GM19023 (cell line): Measurements from ENCODE around the gene SLC25A18.
"Not testable (repeated sequence)": the region's sequence is repeated elsewhere in the genome, so short reads cannot be mapped to it uniquely, and the experiment has no call there.

Source experiments
- ATAC-seq: cut with Tn5 transposase; IDR thresholded peaks from one replicate; pipeline ENCODE4 v1.9.1; 2021; ENCODE audit warnings: mild to moderate bottlenecking, moderate library complexity; ENCODE audit not compliant: unreplicated experiment

SLC25A18 gene, protein sequence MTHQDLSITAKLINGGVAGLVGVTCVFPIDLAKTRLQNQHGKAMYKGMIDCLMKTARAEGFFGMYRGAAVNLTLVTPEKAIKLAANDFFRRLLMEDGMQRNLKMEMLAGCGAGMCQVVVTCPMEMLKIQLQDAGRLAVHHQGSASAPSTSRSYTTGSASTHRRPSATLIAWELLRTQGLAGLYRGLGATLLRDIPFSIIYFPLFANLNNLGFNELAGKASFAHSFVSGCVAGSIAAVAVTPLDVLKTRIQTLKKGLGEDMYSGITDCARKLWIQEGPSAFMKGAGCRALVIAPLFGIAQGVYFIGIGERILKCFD

DNA sequence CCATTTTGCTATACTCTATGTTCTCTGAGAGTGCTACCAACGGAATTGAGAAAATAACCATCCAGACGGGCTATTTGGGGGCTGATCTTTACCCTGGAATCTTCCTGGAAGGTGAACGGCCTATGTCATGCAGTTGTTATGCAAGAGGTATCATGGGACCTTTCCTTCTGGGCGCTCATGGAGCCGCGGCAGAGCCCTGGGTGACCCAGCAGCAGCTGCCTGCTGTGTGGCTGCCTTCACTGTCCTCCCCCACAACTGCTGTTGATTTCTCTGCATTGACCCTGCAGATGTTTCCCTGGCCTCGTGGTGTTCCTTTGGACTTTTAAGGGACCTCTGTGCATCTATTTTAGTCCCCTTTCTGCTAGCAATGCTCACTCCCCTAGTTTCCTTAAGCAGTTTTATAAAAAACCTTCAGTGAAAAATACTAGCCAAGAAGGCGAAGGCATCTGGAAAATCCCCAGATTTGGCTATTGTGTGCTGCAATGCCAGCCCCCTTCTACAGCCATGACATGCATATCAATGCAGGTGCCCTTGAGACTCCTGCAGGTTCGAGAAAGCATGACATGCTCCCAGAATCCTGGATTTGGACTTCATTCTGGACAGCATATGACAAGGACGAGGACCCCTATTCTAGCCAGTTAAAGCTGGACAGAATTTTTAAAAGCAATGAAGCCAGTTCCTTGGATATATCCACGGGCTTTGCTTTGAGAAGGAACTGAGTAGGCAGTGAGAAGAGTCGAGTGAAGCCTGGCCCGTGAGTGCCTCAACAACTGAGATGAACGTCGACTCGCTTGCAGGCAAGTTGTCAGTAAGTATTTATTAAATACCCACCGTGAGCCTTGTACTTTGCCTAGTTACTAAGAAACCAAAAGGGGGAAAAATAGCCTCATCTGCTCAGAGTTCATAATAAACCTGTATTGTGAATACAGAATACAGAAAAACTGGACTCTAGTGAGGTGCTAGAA, at the start of gene SLC25A18:
TSS of gene SLC25A18 (plus strand) at position 593 of the 965 bp plus-strand sequence. CDS start 16,447 bp downstream, outside the sequence.
- no peak for ATAC-seq

GRCh38 chr22:17513612-17514011, 49.7 kb upstream of the SLC25A18 start:
- no peak for ATAC-seq

DNA sequence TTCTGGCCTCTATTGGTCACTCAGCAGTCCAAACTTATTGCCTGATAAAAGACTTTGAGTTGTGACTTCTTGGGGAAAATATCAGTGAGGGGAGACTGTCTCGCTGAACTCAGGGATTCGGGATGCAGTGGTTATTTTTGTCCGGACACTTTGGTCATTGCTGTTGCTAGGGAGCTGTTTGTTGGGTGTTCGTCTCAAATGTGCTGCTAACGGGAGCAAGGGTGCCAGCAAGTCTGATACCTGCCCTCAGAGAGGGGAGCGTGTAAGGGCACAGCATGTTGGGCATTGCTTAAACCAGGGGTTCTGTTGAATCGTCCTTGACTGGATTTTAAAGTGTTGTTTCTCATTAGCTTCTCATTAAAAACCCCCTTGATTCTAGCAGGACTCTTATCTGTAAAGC, 49.2 kb upstream of the SLC25A18 start:
- ATAC-seq: no peak

- no peak for ATAC-seq
These were observed 44.9 kb upstream of the SLC25A18 start for GRCh38 chr22:17518406-17518805.

DNA sequence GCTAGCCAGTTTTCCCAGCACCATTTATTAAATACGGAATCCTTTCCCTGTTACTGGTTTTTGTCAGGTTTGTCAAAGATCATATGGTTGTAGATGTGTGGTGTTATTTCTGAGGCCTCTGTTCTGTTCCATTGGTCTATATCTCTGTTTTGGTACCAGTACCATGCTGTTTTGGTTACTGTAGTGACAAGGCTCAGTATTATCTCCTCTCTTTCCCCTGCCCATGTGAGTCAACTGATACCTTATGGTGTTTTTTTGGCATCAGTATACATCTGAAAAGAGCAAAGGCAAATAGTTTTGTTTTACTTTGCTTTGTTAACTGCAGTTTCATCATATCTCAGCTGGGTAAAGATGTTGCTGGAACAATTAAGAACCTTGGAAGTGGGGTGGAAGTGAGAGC, 41.3 kb upstream of the SLC25A18 start:
- ATAC-seq: not testable (repeated sequence)

GRCh38 chr22:17523925-17524324, 39.4 kb upstream of the SLC25A18 start:
- no peak for ATAC-seq

- ATAC-seq: no peak
These were observed 27.0 kb upstream of the SLC25A18 start for GRCh38 chr22:17536269-17536668.

GRCh38 chr22:17537155-17537554, 26.1 kb upstream of the SLC25A18 start:
- ATAC-seq: no peak

GRCh38 chr22:17540481-17540880, 22.8 kb upstream of the SLC25A18 start:
- no peak for ATAC-seq

DNA sequence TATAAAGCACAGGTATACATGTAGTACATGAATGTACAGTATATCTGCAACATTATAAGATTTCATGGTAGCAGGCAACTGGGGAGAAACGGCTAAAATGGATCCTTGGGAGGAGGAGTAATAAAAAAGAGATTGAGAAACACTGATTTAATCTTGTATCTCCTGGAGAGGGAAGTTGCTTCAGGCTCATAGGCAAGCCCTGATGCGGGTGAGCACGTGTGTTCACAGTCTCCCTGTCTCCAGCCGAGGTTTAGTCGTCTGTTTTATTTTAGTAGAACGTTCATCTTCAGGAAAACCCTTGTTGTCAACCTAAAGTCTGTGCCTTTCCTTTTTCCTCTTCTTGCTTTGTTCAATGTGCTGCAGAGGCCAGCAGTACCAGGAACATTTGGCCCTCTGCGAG, 21.8 kb upstream of the SLC25A18 start:
- ATAC-seq: no peak

GRCh38 chr22:17542452-17542851, 20.8 kb upstream of the SLC25A18 start:
- ATAC-seq: no peak

DNA sequence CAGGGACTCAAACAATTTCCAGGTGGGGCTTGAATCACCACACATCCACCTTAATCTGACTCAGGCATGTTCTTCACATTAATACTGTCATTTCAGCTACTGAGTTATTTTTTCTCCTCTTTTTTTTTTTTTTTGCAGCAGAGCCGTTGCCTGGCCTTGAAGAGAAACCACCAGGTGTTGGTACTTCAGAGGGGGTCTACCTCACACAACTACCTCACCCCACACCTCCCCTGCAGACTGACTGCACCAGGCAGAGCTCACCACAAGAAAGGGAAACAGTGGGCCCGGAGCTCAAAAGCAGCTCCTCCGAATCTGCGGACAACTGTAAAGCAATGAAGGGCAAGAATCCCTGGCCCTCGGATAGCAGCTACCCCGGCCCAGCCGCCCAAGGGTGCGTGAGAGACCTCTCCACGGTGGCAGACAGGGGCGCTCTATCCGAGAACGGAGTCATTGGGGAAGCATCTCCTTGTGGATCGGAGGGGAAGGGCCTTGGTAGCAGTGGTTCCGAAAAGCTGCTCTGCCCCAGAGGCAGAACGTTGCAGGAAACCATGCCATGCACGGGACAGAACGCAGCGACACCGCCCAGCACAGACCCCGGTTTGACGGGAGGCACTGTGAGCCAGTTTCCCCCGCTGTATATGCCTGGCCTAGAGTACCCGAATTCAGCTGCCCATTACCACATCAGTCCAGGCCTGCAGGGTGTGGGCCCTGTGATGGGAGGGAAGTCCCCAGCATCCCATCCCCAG, 15.1 kb upstream of the SLC25A18 start:
- no peak for ATAC-seq

DNA sequence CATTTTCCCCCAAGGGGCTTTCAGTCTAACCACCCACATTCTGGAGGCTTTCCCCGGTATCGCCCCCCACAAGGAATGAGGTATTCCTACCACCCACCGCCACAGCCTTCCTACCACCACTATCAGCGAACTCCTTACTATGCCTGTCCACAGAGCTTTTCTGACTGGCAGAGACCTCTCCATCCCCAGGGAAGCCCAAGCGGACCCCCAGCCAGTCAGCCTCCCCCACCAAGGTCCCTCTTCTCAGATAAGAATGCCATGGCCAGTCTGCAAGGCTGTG, 14.6 kb upstream of the SLC25A18 start:
- no peak for ATAC-seq

GRCh38 chr22:17549183-17549582, 14.1 kb upstream of the SLC25A18 start:
- ATAC-seq: no peak

- ATAC-seq: no peak
These were observed 13.6 kb upstream of the SLC25A18 start for GRCh38 chr22:17549655-17550054.

- no peak for ATAC-seq
These were observed 10.6 kb upstream of the SLC25A18 start for GRCh38 chr22:17552737-17553136.

DNA sequence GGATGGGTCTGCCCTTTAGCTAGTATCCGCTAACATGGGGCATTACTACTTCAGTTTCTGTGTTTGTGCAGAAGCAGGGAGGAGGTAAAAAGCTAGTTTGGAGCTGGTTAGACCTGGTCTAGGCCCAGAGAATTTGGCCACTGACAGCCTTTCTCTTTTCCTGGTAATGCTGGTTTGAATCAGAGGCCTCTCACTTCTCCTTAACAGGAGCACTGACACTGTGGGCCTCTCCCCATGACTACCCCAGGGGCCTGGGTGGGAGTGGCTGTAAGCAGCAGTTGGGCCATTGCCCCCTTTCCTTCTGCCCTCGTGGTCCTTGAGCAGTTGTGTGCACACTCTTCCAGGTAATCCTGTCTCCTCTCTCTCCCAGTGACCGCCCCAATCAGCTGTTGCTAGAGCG, 8.5 kb upstream of the SLC25A18 start:
- no peak for ATAC-seq

GRCh38 chr22:17559188-17559587, 4.1 kb upstream of the SLC25A18 start:
- no peak for ATAC-seq

GRCh38 chr22:17563936-17564391, 666 bp downstream of the SLC25A18 start:
- no peak for ATAC-seq

DNA sequence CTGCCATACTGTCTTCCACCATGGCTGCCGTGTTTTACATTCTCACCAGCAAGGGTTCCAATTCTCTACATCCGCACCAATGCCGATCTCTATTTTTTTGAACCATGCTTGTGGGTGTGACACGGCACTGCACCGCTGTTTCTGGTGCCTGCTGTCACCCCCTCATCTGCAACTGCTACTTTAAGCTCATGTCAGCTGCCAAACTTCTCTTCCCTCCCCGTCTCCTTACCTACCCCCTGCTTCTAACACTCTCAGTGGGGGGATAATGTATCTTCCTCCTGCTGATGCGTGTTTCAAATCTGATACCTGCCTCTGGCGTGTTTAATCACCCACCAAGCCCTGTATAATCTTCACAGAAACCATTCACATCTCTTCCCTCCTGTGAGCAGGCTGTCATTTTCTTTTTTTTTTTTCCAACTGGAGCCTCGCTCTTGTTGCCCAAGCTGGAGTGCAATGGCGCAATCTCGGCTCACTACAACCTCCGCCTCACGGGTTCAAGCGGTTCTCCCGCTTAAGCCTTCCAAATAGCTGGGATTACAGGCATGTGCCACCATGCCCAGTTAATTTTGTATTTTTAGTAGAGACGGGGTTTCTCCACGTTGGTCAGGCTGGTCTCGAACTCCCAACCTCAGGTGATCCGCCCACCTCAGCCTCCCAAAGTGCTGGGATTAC, 2.9 kb downstream of the SLC25A18 start:
- not testable (repeated sequence) for ATAC-seq

DNA sequence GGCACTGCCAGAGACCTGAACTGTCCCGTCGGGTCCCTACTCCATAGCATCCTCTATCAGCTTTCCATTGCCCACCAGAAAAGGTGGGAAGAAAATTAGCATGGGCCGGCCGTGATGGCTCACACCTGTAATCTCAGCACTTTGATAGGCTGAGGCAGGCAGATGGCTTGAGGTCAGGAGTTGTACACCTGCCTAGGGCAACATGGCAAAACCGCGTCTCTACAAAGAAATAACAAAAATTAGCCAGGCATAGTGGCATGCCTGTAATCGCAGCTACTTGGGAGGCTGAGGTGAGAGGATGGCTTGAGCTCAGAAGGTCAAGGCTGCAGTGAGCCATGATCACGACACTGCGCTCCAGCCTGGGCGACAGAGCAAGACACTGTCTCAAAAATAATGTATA, 3.5 kb downstream of the SLC25A18 start:
- no peak for ATAC-seq
